HepG2 (cell line): ENCODE measurements around the gene SMAP2. TPM values are rescaled to one million over a fixed set of nuclear protein-coding genes. Genes with fewer than 3 reads are reported as not detected.
A peak's percentile ranks its signal among the peaks of the same experiment; 100 is the strongest.

Experiments
- ATAC-seq: fragments of 200-7000 bp; cut with Tn5 transposase; 3 replicates; pipeline ENCODE4 v1.9.1; 2020; ENCODE audit warnings: mild to moderate bottlenecking, moderate library complexity
- BruUV-seq: library from RNA; stranded (reverse); fragments of 400-500 nt; replicated peaks from 2 replicates; lab custom pipeline; 2021; lab: Mats Ljungman, UMichigan
- CTCF ChIA-PET: fragments of 300-600 bp; formaldehyde crosslinking; extraction: SDS; loops from one replicate; lab custom pipeline; 2021; ENCODE audit warnings: low total read pairs, inconsistent platforms, low intra/inter-chr PET ratio; lab: Yijun Ruan, JAX
- POLR2A ChIA-PET: fragments of 350-600 bp; sonication (Branson Sonifier 250); formaldehyde crosslinking; loops from one replicate; lab custom pipeline; 2020; ENCODE audit warnings: antibody characterized with exemption, inconsistent platforms; lab: Yijun Ruan, JAX
- DNase-seq: peaks from one replicate; pipeline ENCODE4 v3.0.0-alpha.2; 2015; ENCODE audit warnings: low spot score
- FAIRE-seq: peaks from 3 replicates; lab custom pipeline; 2011; peaks lifted over from hg19 to GRCh38; lab: Jason Lieb, UNC
- H2AFZ ChIP-seq: one replicate; pipeline ENCODE4 v1.6.1; 2011; ENCODE audit warnings: low read length, inconsistent platforms
- H3K27ac ChIP-seq: fragments of 300-600 bp; 3 replicates; pipeline ENCODE4 v1.8.0; 2011; ENCODE audit warnings: mixed run types, mild to moderate bottlenecking, mixed read lengths, low read length, inconsistent platforms; ENCODE audit not compliant: insufficient read depth; ENCODE audit errors: extremely low read length
- H3K27me3 ChIP-seq, 2 experiments: fragments of 200-600 bp in 1 of 2; 2 replicates in 1 of 2; 3 replicates in 1 of 2; pipeline versions ENCODE4 v1.6.0 to v1.8.0; 2011; ENCODE audit warnings: low read length in 2 of 2, mild to moderate bottlenecking in 2 of 2, moderate library complexity in 2 of 2, inconsistent platforms in 1 of 2; ENCODE audit not compliant: insufficient read depth in 2 of 2, control insufficient read depth in 1 of 2
- H3K36me3 ChIP-seq, 2 experiments: fragments of 200-600 bp in 1 of 2; replicated peaks in 1 of 2; 2 replicates in 1 of 2; 3 replicates in 1 of 2; pipeline versions ENCODE4 v1.5.1 to v1.8.0; 2011; ENCODE audit warnings: low read length in 2 of 2, inconsistent platforms in 1 of 2; ENCODE audit not compliant: insufficient read depth in 2 of 2, control insufficient read depth in 1 of 2
- H3K4me1 ChIP-seq: 2 replicates; pipeline ENCODE4 v1.5.1; 2012; ENCODE audit warnings: low read length, inconsistent platforms; ENCODE audit not compliant: insufficient read depth
- H3K4me2 ChIP-seq: 2 replicates; pipeline ENCODE4 v1.6.0; 2011; ENCODE audit warnings: low read depth, low read length, inconsistent platforms
- H3K4me3 ChIP-seq, 3 experiments: fragments of 200-600 bp in 1 of 3; sonication (generic), shearing (Covaris generic) in 1 of 3; replicated peaks in 1 of 3; 2 replicates each; pipeline ENCODE4 v1.5.1; 2011 to 2016; ENCODE audit warnings: low read length in 3 of 3, inconsistent platforms in 2 of 3, low read depth in 2 of 3, mild to moderate bottlenecking in 2 of 3, control low read depth in 1 of 3, mixed read lengths in 1 of 3; ENCODE audit not compliant: insufficient read depth in 1 of 3
- H3K79me2 ChIP-seq: one replicate; pipeline ENCODE4 v1.6.1; 2011; ENCODE audit warnings: low read length, inconsistent platforms; ENCODE audit not compliant: insufficient read depth
- H3K9ac ChIP-seq: 2 replicates; pipeline ENCODE4 v1.6.0; 2011; ENCODE audit warnings: mild to moderate bottlenecking, low read depth, low read length, inconsistent platforms; ENCODE audit not compliant: insufficient read depth
- H3K9me3 ChIP-seq: 2 replicates; pipeline ENCODE4 v1.5.1; 2012; ENCODE audit warnings: mild to moderate bottlenecking, low read length
- H4K20me1 ChIP-seq: 2 replicates; pipeline ENCODE4 v1.6.0; 2011; ENCODE audit warnings: inconsistent platforms, mild to moderate bottlenecking, low read length, moderate library complexity; ENCODE audit not compliant: insufficient read depth
- BRD4 ChIP-seq: sonication (generic); formaldehyde crosslinking; IDR thresholded peaks from 2 replicates; pipeline ENCODE4 v1.4.0; 2020; ENCODE audit warnings: missing genetic modification reagents
- CHD2 ChIP-seq: IDR thresholded peaks from 2 replicates; pipeline ENCODE4 v1.6.1; 2011; ENCODE audit warnings: low read depth, low read length, improper control_type of control experiment
- FOXO4 ChIP-seq: sonication (generic); formaldehyde crosslinking; conservative IDR thresholded peaks from 2 replicates; pipeline ENCODE4 v1.8.1; 2023; ENCODE audit warnings: missing genetic modification reagents
- HMGA1 ChIP-seq: sonication (generic); formaldehyde crosslinking; conservative IDR thresholded peaks from 2 replicates; pipeline ENCODE4 v1.4.0; 2020; ENCODE audit warnings: missing genetic modification reagents
- NFE2L2 ChIP-seq: fragments of 150-350 bp; IDR thresholded peaks from 2 replicates; pipeline ENCODE4 v1.6.1; 2014; ENCODE audit warnings: low read length
- ZBTB40 ChIP-seq, 2 experiments: fragments of 450-650 bp in 1 of 2; sonication (generic) in 1 of 2; formaldehyde crosslinking in 1 of 2; IDR thresholded peaks; 2 replicates each; pipeline versions ENCODE4 v1.6.1 to v1.8.0; 2016 to 2022; ENCODE audit warnings: antibody characterized with exemption in 1 of 2, mild to moderate bottlenecking in 1 of 2, missing genetic modification reagents in 1 of 2
- ZNF605 ChIP-seq: sonication (generic); formaldehyde crosslinking; IDR thresholded peaks from 2 replicates; pipeline ENCODE4 v1.8.0; 2022; ENCODE audit warnings: mild to moderate bottlenecking, missing genetic modification reagents
- ZSCAN25 ChIP-seq: sonication (generic); formaldehyde crosslinking; IDR thresholded peaks from 2 replicates; pipeline ENCODE4 v1.8.0; 2022; ENCODE audit warnings: mild to moderate bottlenecking, missing genetic modification reagents
- WGBS: methylation state at CpG from one replicate; pipeline ENCODE4 v1.1.6; 2017; ENCODE audit warnings: low lambda C conversion rate; 5-methylcytosine and 5-hydroxymethylcytosine counted together
- in situ Hi-C: cut with HindIII; loops from 2 replicates; pipeline ENCODE4 v1.10.0; 2017; ENCODE audit warnings: low pct_unique_long_range_greater_than_20kb; ENCODE audit not compliant: extremely low pct_ligation_motif_present
- intact Hi-C: fragments of 100-400 bp; cut with micrococcal nuclease; formaldehyde crosslinking; loops from one replicate; pipeline ENCODE4 v1.10.0; 2022; ENCODE audit not compliant: unreplicated experiment
- polyA plus RNA-seq, 8 experiments: library from polyadenylated mRNA; depleted of rRNA in 3 of 8; stranded (reverse) in 7 of 8; unstranded in 1 of 8; fragments of >200 nt; fragmentation: Illumina TruSeq in 4 of 8; extraction: Trizol in 4 of 8; gene quantifications; 2 replicates each; pipeline versions ENCODE4 v1.2.1 to v1.2.3, GENCODE V29; 2011 to 2016; ENCODE audit warnings: low read depth in 4 of 8, missing spikeins in 1 of 8, mixed read lengths in 1 of 8; ENCODE audit not compliant: insufficient read depth in 1 of 8
- total RNA-seq, 5 experiments: library from RNA; depleted of rRNA; stranded (reverse); fragments of >200 nt; fragmentation: Illumina TruSeq; extraction: Trizol; gene quantifications; 2 replicates each; pipeline ENCODE4 v1.2.3, GENCODE V29; 2016; ENCODE audit warnings: low read depth in 1 of 5

The SMAP2 gene
- total and polyA plus RNA-seq, 2 of the 13 experiments (the other 11 are each of a cell fraction or from before 2014, with no cell fraction given), result 19.0 to 22.3 TPM

GRCh38 chr1:40422630-40423263 is 49.2 kb downstream of the SMAP2 start:
- ChIA-PET CTCF (no interaction called here), POLR2A (interaction anchor here (1.3 to 3.0 kb wide), 5 partner anchors 28 to 54 kb away, joined by 3 to 21 read pairs (median 5); partner anchors contain the start of genes ZFP69 and ZFP69B)
- H3K27me3 ChIP-seq, result no peaks in the 10 kb centered on the region
- peak overlapping the region; percentile 98 for H3K27ac ChIP-seq
- in situ Hi-C loops (no loop called here), intact Hi-C loops (no loop called here)
- 91% methylated on average over 11 of the region's 11 CpGs for whole genome bisulfite sequencing
- H3K4me2 ChIP-seq, result peak overlapping the region; percentile 81
- H3K9ac ChIP-seq, result peak overlapping the region; percentile 57
- no TSS peak for BruUV-seq
- H2AFZ ChIP-seq, result no peak overlapping the region
- H3K36me3 ChIP-seq, result peaks cover 0 to 11% of the 10 kb centered on the region in 2 experiments; a peak in 1 of 5 replicates
- TF ChIP-seq FOXO4 (CRISPR knock-in tag) (0 out of 2 replicates have a peak, but pooled peaks have one; percentile 40), BRD4 (CRISPR knock-in tag) (peak; percentile 10; the same call in 1 of the 2 replicates), ZNF605 (CRISPR knock-in tag) (peak; percentile 61; the same call in 1 of the 2 replicates), HMGA1 (CRISPR knock-in tag) (no peak), ZSCAN25 (CRISPR knock-in tag) (peak; percentile 69; the same call in 1 of the 2 replicates), ZBTB40 (IDR thresholded peaks at IDR 0.05) (no peak), ZBTB40 (CRISPR knock-in tag; IDR thresholded peaks at IDR 0.05) (peak; percentile 67; the same call in 1 of the 2 replicates), NFE2L2 (peak; percentile 73), CHD2 (no peak)
- DNase-seq (no peak), FAIRE-seq (peak; percentile 34), ATAC-seq (no peak; the same call in 1 of the 3 replicates)
- 0 out of 6 replicates have a peak overlapping the region, but pooled peaks of 1 of the 3 experiments have one; percentile 15 for H3K4me3 ChIP-seq
- no peaks in the 10 kb centered on the region for H4K20me1 ChIP-seq
- H3K9me3 ChIP-seq, result no peaks in the 10 kb centered on the region
- no peaks in the 10 kb centered on the region for H3K79me2 ChIP-seq
- peaks cover 49% of the 10 kb centered on the region for H3K4me1 ChIP-seq
